GM21529 (cell line): ENCODE data around the gene SPOPL.
"Not testable (repeated sequence)": the region's sequence is repeated elsewhere in the genome, so short reads cannot be mapped to it uniquely, and the experiment has no call there.

Experiments
- ATAC-seq: cut with Tn5 transposase; IDR thresholded peaks from one replicate; pipeline ENCODE4 v1.9.1; 2021; ENCODE audit not compliant: unreplicated experiment

SPOPL gene

GRCh38 chr2:138501425-138502254 lies at the start of gene SPOPL:
Gene SPOPL, plus strand, starts transcription at chr2:138501770. Its CDS starts 48,447 bp downstream, at chr2:138550217.
- ATAC-seq, result peak; percentile 68

GRCh38 chr2:138452324-138452723 lies 49.2 kb upstream of the SPOPL start:
- no peak for ATAC-seq

GRCh38 chr2:138453815-138454214 lies 47.8 kb upstream of the SPOPL start:
- no peak for ATAC-seq

GRCh38 chr2:138454761-138455160 lies 46.8 kb upstream of the SPOPL start:
- no peak for ATAC-seq

- ATAC-seq, result no peak
Measured at GRCh38 chr2:138455275-138455674, 46.3 kb upstream of the SPOPL start.

- no peak for ATAC-seq
Measured at GRCh38 chr2:138455691-138456090, 45.9 kb upstream of the SPOPL start.

- not testable (repeated sequence) for ATAC-seq
Measured at GRCh38 chr2:138462689-138463088, 38.9 kb upstream of the SPOPL start.

- no peak for ATAC-seq
Measured at GRCh38 chr2:138468617-138469016, 33.0 kb upstream of the SPOPL start.

GRCh38 chr2:138469411-138469810 lies 32.2 kb upstream of the SPOPL start:
- no peak for ATAC-seq

- no peak for ATAC-seq
Measured at GRCh38 chr2:138470941-138471340, 30.6 kb upstream of the SPOPL start.

GRCh38 chr2:138474100-138474825 lies 27.3 kb upstream of the SPOPL start:
- ATAC-seq, result no peak

- peak; percentile 87 for ATAC-seq
Measured at GRCh38 chr2:138475277-138475776, 26.2 kb upstream of the SPOPL start.

GRCh38 chr2:138476186-138476585 lies 25.4 kb upstream of the SPOPL start:
- ATAC-seq, result no peak

- peak; percentile 46 for ATAC-seq
Measured at GRCh38 chr2:138476940-138477339, 24.6 kb upstream of the SPOPL start.

- ATAC-seq, result not testable (repeated sequence)
Measured at GRCh38 chr2:138482796-138483195, 18.8 kb upstream of the SPOPL start.

- ATAC-seq, result no peak
Measured at GRCh38 chr2:138485019-138485418, 16.6 kb upstream of the SPOPL start.

GRCh38 chr2:138486363-138487198 lies 15.0 kb upstream of the SPOPL start:
- no peak for ATAC-seq

- no peak for ATAC-seq
Measured at GRCh38 chr2:138490673-138491494, 10.7 kb upstream of the SPOPL start.

GRCh38 chr2:138491495-138491862 lies 10.1 kb upstream of the SPOPL start:
- ATAC-seq, result no peak

- no peak for ATAC-seq
Measured at GRCh38 chr2:138492160-138492559, 9.4 kb upstream of the SPOPL start.
